ENCODE measurements around the gene TM4SF1. TPM values are rescaled to one million over a fixed set of nuclear protein-coding genes. Genes with fewer than 3 reads are reported as not detected.

The TM4SF1 gene, protein sequence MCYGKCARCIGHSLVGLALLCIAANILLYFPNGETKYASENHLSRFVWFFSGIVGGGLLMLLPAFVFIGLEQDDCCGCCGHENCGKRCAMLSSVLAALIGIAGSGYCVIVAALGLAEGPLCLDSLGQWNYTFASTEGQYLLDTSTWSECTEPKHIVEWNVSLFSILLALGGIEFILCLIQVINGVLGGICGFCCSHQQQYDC
- total RNA-seq = 1,181 and 1,820 TPM in 2 replicates

DNA sequence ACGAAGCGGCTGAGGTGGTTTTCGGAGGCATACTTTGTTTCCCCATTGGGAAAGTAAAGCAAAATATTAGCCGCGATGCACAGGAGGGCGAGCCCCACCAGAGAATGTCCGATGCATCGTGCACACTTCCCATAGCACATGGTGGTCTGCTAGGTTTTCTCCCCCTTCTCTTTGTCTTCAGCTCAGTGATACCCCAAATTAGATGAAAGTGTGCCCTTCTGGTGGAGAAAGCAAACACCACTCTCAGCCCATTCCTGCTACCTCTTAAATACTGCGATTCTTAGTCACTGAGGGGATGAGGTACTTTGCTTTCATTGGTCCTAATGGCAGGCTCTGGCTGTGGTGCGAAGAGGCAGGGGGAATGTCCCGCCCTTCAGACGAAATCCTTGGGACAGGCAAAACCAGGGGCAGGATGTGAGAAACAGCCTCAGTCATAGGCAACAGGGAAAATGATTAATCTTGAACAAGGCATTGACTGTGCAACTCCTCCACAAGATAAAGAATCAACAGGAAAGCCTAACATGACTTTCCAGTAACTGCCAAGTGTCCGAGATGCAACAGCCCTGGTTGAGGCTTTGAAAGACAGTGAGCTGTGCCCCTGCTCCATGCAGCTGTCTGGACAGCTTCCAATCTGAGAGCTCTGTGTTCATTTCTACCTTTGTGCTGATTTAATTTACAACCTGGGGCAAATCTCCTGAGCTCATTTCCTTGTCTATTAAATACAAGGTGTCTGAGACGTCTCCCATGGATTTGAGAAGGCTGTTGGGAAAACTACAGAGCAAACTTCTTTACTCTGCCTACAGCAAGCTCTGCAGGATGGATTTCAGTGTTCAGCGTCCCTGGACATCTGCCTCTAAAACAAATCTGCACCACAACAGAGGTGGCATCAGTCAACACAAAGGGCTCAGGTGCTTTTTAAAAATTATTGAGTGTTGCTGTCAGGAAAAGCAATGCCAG is at the start of gene TM4SF1:
TM4SF1 (minus strand) TSS at position 242 of the 957 bp plus-strand sequence; CDS start at position 140, 102 bp downstream.
- peak; percentile 90 to 100 for DNase-seq (ENCODE audit: low read depth in 2 of 2)

DNA sequence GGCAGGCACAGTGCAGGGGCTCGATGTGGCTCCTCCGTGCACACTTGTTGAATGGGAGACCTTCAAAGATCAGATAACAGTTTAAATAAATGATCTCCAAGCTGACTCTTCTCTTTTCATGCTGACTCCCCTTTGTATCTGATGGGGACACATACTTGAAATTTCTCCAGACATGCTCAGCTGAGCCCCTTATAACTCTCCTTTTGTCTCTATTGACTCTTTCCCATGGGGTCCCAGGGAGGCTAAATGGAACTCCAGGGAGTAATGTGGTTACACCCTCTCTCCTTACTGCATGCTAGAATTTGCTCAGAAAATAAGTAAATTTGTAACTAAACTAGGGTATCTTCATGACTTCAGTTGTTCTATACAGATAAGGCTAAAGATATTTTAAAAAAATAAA is 48.9 kb upstream of the TM4SF1 start:
- DNase-seq (ENCODE audit: low read depth in 2 of 2) = no peak

DNA sequence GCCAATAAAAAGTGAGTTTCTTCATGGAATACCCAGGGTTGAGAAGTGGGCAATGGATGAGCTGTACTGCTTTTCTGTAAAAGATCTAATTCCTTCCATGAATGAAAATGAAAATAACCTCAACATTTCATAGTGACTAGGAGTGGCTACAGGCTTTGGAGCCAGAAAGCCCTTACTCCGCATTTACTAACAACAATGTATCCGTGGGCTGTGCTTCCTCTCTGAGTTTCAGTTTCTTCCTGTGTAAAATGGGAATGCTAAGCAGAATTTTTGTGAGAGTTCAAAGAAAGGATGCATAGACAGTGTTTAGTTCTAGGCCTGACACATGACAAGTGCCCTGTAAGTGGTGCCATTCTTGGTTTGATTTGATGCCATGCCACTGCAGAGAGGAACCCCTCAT is 47.5 kb upstream of the TM4SF1 start:
- DNase-seq (ENCODE audit: low read depth in 2 of 2) = peak; percentile 51 to 75

DNA sequence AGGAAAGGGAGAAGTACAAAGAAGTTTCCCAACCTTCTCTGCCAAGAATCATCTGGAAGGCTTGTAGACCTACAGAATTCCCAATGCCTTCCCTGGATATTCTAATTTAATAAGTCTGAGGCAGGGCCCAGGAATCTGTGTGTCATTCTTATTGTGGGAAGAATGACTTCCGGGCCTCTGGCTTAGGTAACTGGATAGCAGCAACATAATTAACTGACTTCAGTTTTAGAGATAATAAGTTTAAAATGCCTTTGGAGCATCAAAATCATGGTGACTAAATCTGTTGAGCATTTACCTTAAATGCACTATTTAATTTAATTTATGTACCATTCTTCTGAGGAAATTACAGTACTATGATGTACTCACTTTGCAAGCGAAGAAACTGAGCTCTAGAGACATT is 44.3 kb upstream of the TM4SF1 start:
- no peak for DNase-seq (ENCODE audit: low read depth in 2 of 2)

DNA sequence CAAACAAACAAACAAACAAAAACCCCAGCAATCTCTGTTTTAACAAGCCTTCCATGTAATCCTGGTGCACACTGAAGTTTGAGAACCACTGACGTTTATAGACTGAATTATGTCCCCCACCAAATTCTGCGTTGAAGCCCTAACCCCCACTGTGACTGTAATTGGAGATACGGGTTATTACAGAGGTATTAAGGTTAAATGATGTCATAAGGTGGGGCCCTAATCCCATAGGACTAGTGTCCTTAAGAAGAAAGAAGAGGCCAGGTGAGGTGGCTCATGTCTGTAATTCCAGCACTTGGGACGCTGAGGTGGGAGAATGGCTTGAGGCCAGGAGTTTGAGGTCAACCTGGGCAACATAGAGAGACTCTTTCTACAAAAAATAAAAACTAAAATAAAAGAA is 42.4 kb upstream of the TM4SF1 start:
- no peak for DNase-seq (ENCODE audit: low read depth in 2 of 2)

DNA sequence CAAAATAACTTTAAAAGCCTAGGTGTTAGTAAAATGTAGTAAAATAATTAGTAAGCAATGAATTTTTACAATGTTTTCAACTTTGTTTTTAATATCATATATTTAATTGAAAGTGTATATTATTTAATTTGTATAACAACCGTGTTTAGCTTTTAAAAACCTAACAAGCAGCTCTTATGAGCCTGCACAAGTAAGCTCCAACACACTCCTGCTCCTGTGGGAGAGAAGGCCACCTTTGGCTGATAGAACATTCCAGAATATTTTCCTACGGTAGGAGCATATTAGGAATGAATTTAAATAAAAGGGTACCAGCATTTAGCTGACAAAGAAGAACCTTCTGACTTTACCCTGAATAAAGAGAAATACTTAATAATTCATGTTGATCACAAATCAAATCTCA is 40.3 kb upstream of the TM4SF1 start:
- DNase-seq (ENCODE audit: low read depth in 2 of 2) = no peak

DNA sequence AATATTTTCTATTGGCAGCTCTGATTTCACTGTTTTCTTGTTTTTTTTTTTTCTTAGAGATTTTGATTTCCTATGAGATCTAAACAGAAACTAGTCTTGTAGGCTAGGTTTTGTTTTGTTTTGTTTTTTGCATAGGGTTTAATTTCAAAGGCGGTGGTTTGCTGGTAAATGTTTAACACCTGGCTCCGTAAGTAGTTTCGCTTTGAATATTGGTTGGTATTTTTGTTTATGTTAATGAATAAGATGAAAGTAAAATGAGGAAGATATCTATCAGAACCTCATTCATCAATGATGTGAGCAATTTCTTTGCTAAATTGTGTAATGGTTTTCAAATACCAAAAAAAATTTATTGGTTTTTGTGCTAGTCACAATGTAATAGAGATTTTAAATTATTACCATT is 39.7 kb upstream of the TM4SF1 start:
- no peak for DNase-seq (ENCODE audit: low read depth in 2 of 2)

DNA sequence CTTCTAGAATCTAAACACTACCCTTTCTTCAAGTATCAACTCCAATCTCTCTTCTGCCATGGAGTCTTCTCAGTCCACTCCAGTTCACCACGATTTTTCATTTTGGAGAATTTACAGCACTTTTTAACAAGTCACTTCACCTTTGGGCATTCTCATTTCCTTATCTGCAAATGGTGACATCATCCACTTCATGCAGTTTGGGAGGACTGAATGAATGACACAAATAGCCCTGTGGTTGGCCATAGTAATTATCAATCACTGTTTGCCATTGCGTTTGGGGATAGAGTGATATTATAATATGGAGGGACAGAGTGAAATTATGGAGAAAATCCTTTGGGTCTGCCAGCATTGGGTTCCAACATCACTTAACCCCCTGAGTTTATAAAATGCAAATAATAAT is 38.0 kb upstream of the TM4SF1 start:
- peak in 1 of 2 donors; percentile 42 for DNase-seq (ENCODE audit: low read depth in 2 of 2)

DNA sequence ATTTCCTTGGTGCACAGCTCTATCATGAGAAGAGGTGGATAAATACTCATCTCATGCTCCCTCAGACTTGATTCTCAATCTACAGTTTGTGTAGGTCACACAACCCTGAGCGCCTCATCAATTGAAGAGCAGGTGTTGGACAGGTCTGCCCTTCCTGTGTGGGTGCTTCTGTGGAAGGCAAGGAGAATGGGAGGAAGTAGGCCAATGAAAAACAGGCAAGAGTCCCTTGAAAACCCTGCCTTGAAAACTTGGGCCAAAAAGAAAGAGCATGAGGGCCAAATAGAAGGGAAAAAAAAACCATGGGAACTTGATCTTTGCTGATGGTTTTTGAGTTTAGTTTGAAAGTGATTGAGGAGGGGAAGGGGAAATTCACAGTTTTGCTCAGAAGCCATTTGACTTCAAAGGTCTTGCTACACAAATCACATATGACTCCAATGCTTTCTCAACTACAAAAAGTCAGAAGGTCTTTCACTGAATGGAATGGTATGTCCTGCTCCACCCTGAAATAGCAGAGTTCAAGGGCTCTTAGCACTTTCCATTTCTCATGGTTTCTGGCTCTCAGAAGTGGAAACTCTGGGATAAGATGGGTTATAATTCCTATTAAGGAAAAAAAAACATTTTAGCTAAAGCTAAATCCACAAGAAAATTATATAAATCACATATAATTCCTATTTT is 37.2 kb upstream of the TM4SF1 start:
- peak; percentile 18 to 40 for DNase-seq (ENCODE audit: low read depth in 2 of 2)

DNA sequence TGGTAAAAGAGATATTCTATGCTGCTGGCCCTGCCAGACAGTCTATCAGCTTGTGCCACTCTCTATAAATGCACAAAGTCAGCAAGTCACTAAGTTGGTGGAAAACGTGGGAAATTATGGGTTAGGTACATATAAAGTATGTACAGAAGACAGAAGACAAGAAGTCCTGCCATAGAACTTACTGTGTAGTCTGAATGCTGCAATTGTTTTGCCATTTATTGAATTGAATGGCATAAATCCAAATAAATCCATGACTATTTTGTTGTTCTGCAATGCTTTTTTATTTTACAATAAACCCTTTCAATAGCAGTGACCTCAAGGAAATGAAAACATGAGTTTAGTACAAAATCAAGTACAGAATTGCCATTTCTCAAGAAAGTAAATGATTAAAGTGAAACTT is 34.1 kb upstream of the TM4SF1 start:
- no peak for DNase-seq (ENCODE audit: low read depth in 2 of 2)

DNA sequence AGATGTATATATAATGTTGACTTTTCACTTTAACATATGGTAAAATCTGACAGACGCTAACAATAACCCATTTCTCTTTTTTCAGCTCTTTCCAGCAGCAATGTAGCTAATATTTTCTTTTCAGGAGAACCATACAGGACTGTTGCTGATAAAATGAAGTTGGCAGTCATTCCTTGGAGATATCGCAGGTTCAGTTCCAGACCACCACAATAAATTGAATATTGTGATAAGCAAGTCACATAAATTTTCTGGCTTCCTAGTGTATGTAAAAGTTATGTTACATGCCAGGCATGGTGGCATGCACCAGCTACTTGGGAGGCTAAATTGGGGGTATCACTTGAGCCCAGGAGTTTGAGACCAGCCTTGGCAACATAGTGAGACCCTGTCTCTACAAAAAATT is 31.9 kb upstream of the TM4SF1 start:
- no peak for DNase-seq (ENCODE audit: low read depth in 2 of 2)

DNA sequence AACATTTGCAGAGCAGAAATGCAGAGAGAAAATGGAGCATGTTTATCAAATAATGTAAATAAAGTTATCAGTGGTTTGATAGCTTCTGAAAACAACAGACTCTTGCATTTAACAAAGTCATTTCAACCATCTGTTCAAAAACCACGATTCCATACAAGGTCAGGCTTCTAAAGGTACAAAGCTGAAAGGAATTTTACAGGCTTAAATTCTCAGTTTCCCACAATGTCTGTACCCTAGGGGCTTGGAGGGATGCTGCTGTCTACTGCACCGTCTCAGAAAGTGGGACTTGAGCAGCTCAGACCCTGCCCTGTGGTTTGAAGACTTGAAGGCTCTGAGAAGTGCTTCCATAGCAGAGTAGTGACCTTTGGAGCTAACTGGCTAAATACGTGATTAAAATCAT is 30.4 kb upstream of the TM4SF1 start:
- no peak for DNase-seq (ENCODE audit: low read depth in 2 of 2)

DNA sequence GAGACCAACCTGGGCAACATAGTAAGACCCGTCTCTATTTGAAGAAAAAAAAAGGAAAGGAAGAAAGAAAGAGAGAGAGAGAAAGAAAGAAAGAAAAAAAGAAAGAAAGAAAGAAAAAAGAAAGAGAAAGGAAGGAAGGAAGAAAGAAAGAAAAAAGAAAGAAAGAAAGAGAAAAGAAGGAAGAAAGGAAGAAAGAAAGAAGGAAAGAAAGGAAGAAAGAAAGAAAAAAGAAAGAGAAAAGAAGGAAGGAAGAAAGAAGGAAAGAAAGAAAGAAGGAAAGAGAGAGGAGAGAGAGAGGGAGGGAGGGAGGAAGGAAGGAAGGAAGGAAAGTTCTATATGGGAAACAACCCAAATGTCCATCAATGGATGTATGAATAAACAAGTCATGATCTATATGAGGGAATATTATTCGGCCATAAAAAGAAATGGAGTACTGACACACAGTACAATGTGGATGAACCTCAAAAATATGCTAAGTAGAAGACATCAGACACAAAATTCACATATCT is 28.8 kb upstream of the TM4SF1 start:
- no peak for DNase-seq (ENCODE audit: low read depth in 2 of 2)

DNA sequence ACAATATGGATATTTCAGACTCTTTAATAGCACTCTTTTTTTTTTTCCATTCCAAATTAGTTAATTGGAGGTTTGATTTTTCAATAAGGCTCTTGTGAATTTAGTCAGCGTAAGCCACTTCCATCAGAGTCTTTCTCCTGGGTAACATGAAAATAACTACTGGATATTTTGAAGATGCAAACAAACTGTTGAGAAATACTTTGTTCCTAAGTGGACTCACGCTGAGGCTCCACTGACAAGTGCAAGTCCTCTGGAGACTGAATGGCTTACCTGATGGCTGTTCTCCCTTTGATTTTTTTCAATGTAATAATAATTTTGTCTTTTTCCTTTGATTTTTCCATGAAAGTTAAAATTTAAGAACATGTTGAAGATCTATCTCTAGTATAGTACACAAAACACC is 26.0 kb upstream of the TM4SF1 start:
- no peak for DNase-seq (ENCODE audit: low read depth in 2 of 2)

DNA sequence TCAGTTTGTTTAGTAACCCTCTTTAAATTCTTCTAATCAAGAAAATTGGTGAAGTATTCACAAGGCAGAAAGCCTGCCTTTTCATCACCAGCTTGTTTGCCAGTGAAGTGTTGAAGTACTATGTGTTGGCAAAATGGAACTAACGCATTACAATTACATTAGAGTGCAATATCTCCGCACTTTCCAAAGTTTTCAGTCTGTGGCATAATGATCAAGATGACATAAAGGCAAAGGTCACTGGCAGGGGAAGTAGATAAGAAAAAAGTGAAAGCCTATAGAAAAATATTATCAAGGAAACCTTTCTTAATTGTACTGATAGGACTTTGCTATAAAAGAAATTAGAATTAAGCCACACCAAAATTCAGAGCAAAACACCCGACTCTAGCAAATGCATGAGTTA is 25.0 kb upstream of the TM4SF1 start:
- no peak for DNase-seq (ENCODE audit: low read depth in 2 of 2)

DNA sequence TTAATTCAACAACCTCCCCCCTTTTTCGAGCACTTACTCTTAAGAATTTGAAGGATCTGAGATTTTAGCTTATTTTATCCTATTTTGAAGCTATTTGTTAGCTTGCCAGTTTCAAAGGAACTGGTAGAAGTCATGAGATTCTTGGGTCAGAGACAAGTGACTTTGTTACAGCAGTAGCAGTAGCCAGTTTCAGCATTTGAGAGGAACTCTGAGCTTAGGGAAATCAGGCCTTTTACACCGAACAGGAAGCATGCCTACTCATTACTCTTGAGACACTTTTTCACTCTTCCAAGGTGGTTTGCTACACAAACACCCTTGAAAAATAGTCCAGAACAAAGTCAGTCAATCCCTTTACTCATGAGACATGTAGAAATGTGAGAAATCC is 24.5 kb upstream of the TM4SF1 start:
- peak in 1 of 2 donors; percentile 28 for DNase-seq (ENCODE audit: low read depth in 2 of 2)

DNA sequence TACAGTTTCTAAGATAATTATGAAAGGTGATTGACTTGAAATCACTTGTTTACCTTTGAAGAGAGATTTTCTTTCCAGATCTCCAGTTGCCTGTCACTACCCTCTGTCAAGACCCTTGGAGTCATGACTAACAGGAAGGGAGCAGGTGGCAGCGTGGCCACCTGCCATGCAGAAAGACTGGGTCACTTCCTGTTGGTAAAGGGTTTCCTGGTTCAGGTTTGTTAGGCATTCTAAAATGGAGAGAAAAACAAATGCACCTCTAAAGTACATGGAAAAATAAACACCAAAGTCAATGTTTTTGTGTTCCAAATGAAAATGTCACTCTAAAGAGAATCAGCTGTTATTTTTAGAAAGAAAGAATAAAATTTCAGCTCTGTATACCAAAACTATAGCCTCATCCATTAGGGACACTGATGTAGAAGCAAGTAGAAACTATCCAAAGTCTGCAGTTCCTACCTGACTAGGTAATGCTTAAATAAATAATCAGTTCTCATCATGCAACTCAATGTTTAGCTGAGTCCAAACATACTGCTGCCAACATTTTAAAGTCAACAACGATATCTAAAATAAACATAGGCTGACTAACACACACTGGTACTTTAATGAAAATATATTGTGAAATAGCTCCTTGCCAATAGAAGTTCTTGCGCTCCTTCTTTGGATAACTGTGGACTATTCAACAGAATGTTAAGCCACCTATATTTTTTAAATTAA is 23.9 kb upstream of the TM4SF1 start:
- DNase-seq (ENCODE audit: low read depth in 2 of 2) = peak; percentile 43 to 62

DNA sequence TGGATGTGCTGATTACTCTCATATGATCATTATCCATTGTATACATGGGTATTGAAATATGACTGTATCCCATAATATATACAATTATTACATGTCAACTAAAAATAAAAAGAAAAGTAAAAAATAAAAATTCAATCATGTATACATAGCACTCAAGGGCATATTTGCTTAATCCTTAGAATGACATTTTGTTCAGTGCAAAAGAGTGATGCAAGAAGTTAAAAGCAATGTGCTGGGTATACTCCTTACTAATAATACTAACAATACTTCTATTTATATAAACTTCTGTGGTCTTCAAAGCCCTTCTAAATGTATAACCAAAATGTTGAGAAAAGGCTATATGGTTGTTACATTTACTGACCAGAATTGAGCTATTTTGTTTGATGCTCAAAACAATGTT is 23.2 kb upstream of the TM4SF1 start:
- no peak for DNase-seq (ENCODE audit: low read depth in 2 of 2)

DNA sequence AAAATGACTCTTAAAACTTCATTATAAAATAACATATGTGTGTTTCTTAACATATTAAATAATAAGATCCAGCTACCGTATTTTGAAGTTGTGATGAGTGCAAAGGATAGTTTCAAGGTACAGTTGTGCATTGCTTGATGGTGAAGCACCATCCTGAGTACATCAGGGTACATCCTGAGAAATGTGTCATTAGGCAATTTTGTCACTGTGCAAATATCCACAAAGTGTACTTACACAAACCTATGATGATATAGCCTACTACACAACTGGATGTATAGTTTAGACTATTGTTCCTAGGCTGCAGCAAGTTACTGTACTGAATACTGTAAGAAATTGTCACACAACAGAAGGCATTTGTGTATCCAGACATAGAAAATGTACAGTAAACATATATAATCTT is 20.8 kb upstream of the TM4SF1 start:
- DNase-seq (ENCODE audit: low read depth in 2 of 2) = no peak

DNA sequence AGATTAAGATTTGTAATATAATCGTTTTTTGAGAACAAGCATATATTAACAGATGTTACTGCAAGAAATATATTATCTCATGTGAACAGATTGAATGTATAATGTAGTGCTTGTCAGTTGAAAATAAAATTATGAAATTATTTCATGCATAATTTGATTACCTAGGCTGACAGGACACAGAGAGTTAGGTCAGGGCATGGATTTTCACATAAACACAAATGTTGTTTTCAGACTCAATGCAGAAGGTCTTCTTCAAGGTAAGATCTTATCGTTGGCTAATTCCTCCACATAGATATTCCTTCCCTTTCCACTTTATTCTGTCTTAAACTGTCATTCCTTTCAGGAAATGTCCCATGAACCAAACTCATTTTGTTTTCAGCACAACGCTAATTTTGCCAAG is 20.1 kb upstream of the TM4SF1 start:
- DNase-seq (ENCODE audit: low read depth in 2 of 2) = no peak

DNA sequence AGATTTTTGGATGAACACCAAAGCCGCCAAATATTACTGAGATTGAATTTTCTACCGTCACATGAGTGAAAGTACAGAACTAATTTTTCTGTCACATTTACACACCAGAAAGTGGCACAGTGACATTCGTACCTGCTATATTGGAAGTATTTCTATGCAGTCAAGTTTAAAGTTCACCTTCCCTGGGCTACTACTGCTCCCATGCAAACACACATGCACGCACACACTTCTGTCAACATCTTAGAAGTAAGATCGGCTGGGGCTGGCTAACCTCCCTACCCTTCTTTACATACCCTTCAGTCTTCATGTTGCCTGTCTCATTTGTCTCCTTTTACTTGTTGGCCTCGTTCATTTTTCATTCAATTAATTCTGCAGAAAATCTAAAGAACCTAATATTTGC is 19.0 kb upstream of the TM4SF1 start:
- DNase-seq (ENCODE audit: low read depth in 2 of 2) = no peak

Data from lung microvascular endothelial cell (primary cell).